Panc1 (cell line): Measurements from ENCODE around the gene AP3D1.

ENCODE experiments used
- CTCF ChIP-seq: fragments of 450-650 bp; IDR thresholded peaks from 2 replicates; pipeline ENCODE4 v1.5.1; 2017; ENCODE audit warnings: mild to moderate bottlenecking
- POLR2AphosphoS5 ChIP-seq: IDR thresholded peaks from 2 replicates; pipeline ENCODE4 v1.6.1; 2012; ENCODE audit warnings: mild to moderate bottlenecking, low read depth, low read length, moderate library complexity
- SIN3A ChIP-seq: IDR thresholded peaks from 2 replicates; pipeline ENCODE4 v1.6.1; 2012; ENCODE audit warnings: low read depth, mild to moderate bottlenecking, low read length, moderate library complexity, borderline replicate concordance; ENCODE audit not compliant: insufficient read depth
- TCF7L2 ChIP-seq: IDR thresholded peaks from 2 replicates; pipeline ENCODE4 v1.6.1; 2011; ENCODE audit warnings: mild to moderate bottlenecking, low read depth, low read length, inconsistent platforms

GRCh38 chr19:2144190-2144589 is 7.2 kb downstream of the AP3D1 start:
- TF ChIP-seq CTCF = no peak
- TF ChIP-seq POLR2AphosphoS5 = no peak
- TF ChIP-seq SIN3A = no peak
- TF ChIP-seq TCF7L2 = no peak
